Neuronal stem cell (in vitro differentiated cells): Measurements from ENCODE around the gene KRT85.

Experiments
- DNase-seq: peaks from one replicate; pipeline ENCODE4 v3.0.0-alpha.2; 2013; ENCODE audit warnings: low spot score
- H2AFZ ChIP-seq: one replicate; pipeline ENCODE4 v1.6.1; 2013; ENCODE audit warnings: mild to moderate bottlenecking, low read length, inconsistent platforms
- H2AK5ac ChIP-seq: 2 replicates; pipeline ENCODE4 v1.6.1; 2013; ENCODE audit warnings: low read depth, mild to moderate bottlenecking, inconsistent platforms, low read length, moderate library complexity, mixed read lengths
- H2BK120ac ChIP-seq: 2 replicates; pipeline ENCODE4 v1.6.1; 2013; ENCODE audit warnings: low read depth, mild to moderate bottlenecking, inconsistent platforms, low read length, moderate library complexity, mixed read lengths
- H2BK12ac ChIP-seq: one replicate; pipeline ENCODE4 v1.6.1; 2013; ENCODE audit warnings: low read length, inconsistent platforms
- H2BK15ac ChIP-seq: 2 replicates; pipeline ENCODE4 v1.6.1; 2013; ENCODE audit warnings: mild to moderate bottlenecking, low read length, inconsistent platforms, mixed read lengths
- H2BK5ac ChIP-seq: one replicate; pipeline ENCODE4 v1.6.1; 2013; ENCODE audit warnings: inconsistent platforms, mild to moderate bottlenecking, low read length, moderate library complexity
- H3K14ac ChIP-seq: one replicate; pipeline ENCODE4 v1.6.1; 2013; ENCODE audit warnings: low read length, inconsistent platforms
- H3K18ac ChIP-seq: 2 replicates; pipeline ENCODE4 v1.6.1; 2013; ENCODE audit warnings: low read length, inconsistent platforms
- H3K23ac ChIP-seq: 2 replicates; pipeline ENCODE4 v1.6.1; 2013; ENCODE audit warnings: low read depth, mild to moderate bottlenecking, mixed read lengths, low read length, inconsistent platforms; ENCODE audit not compliant: poor library complexity
- H3K27ac ChIP-seq: replicated peaks from 3 replicates; pipeline ENCODE4 v1.5.1; 2013; ENCODE audit warnings: low read length, inconsistent platforms
- H3K27me3 ChIP-seq, 3 experiments: 2 replicates each; pipeline ENCODE4 v1.6.1; 2013; ENCODE audit warnings: low read length in 3 of 3, mild to moderate bottlenecking in 2 of 3, inconsistent platforms in 1 of 3, low read depth in 1 of 3, mixed read lengths in 1 of 3, moderate library complexity in 1 of 3; ENCODE audit not compliant: control insufficient read depth in 3 of 3, insufficient read depth in 3 of 3
- H3K36me3 ChIP-seq, 2 donors: replicated peaks in 1 of 2; 2 replicates each; pipeline ENCODE4 v1.6.1; 2013; ENCODE audit warnings: low read length in 2 of 2; ENCODE audit not compliant: control insufficient read depth in 2 of 2, insufficient read depth in 2 of 2
- H3K4ac ChIP-seq: 2 replicates; pipeline ENCODE4 v1.6.1; 2013; ENCODE audit warnings: inconsistent platforms, mild to moderate bottlenecking, low read length, moderate library complexity
- H3K4me1 ChIP-seq, 2 donors: 1 replicate in 1 of 2; 2 replicates in 1 of 2; pipeline ENCODE4 v1.6.1; 2013; ENCODE audit warnings: low read length in 2 of 2, low read depth in 1 of 2; ENCODE audit not compliant: control insufficient read depth in 2 of 2, insufficient read depth in 1 of 2
- H3K4me2 ChIP-seq: one replicate; pipeline ENCODE4 v1.6.1; 2013; ENCODE audit warnings: mild to moderate bottlenecking, low read length, inconsistent platforms; ENCODE audit not compliant: insufficient read depth, poor library complexity, severe bottlenecking
- H3K4me3 ChIP-seq, 2 donors: 2 replicates each; pipeline ENCODE4 v1.5.1; 2013; ENCODE audit warnings: low read length in 2 of 2, mild to moderate bottlenecking in 2 of 2, inconsistent platforms in 1 of 2, moderate library complexity in 1 of 2
- H3K79me1 ChIP-seq: one replicate; pipeline ENCODE4 v1.6.1; 2013; ENCODE audit warnings: low read depth, mild to moderate bottlenecking, inconsistent platforms, low read length, moderate library complexity
- H3K9ac ChIP-seq: one replicate; pipeline ENCODE4 v1.6.1; 2013; ENCODE audit warnings: mild to moderate bottlenecking, low read depth, low read length, inconsistent platforms; ENCODE audit not compliant: poor library complexity
- H3K9me3 ChIP-seq, 2 donors: replicated peaks in 1 of 2; 2 replicates each; pipeline versions ENCODE3 to v1.6.1; 2013; ENCODE audit warnings: low read length in 2 of 2, mild to moderate bottlenecking in 2 of 2, inconsistent platforms in 1 of 2, low read depth in 1 of 2, mixed read lengths in 1 of 2, moderate library complexity in 1 of 2; ENCODE audit not compliant: control insufficient read depth in 2 of 2, insufficient read depth in 1 of 2
- H4K8ac ChIP-seq: one replicate; pipeline ENCODE4 v1.6.1; 2013; ENCODE audit warnings: low read depth, mild to moderate bottlenecking, inconsistent platforms, low read length, moderate library complexity
- H4K91ac ChIP-seq: one replicate; pipeline ENCODE4 v1.6.1; 2013; ENCODE audit warnings: low read length, low read depth, mild to moderate bottlenecking, inconsistent platforms; ENCODE audit not compliant: poor library complexity
- WGBS, 2 donors: extraction: QIAGEN DNeasy Blood & Tissue Kit; methylation state at CpG; one replicate each; pipeline ENCODE4 v1.1.7; 2013; ENCODE audit warnings: missing lambda C conversion rate in 2 of 2, mixed read lengths in 1 of 2; ENCODE audit not compliant: insufficient read length in 2 of 2, insufficient replicate concordance in 1 of 2; ENCODE audit errors: extremely low coverage in 2 of 2; 5-methylcytosine and 5-hydroxymethylcytosine counted together

KRT85 gene

DNA sequence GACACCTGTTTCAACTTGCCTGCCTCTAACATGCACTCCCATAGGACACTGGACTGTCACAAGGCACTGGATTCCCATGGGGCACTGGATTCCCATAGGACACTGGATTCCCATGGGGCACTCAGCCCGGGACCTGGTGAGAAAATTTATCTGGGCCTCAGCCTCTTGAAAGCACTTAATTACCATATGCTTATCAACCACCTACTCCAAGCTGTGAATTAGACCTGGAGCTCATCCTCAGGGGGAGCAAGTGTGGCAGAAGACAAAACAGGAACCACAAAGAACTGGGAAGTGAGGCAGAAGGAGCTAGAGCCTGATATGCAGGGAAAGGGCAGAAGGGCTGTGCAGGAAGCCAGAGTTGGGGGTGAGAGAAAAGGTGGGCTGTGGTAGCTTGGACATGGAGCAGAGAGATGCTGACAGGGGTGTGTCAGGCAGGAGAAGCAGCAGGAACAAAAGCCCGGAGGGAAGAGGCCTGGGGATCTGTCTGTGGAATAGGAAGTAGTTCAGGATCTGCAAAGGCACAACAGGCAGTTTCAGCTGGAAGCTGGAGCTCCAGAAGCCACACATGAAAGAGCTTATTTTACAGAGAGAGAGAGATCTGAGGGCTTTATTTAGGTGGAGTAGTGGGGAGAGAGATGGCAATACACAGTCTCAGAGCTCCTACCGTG, 35.7 kb upstream of the KRT85 start:
- H3K9me3 ChIP-seq, result peaks cover 0 to 1% of the 10 kb centered on the region in 2 donors
- no CpG with 5 or more reads among the region's 3 CpGs for WGBS, 2 donors
- H3K18ac ChIP-seq, result no peak overlapping the region
- H3K4me3 ChIP-seq, result no peak overlapping the region
- no peak overlapping the region for H3K23ac ChIP-seq
- H2AK5ac ChIP-seq, result no peak overlapping the region
- no peak overlapping the region for H2AFZ ChIP-seq
- no peak overlapping the region for H4K8ac ChIP-seq
- no peaks in the 10 kb centered on the region for H3K79me1 ChIP-seq
- H2BK120ac ChIP-seq, result no peak overlapping the region
- no peak overlapping the region for H3K4ac ChIP-seq
- H3K36me3 ChIP-seq, result no peaks in the 10 kb centered on the region
- no peak overlapping the region for H2BK12ac ChIP-seq
- DNase-seq, result no peak
- no peak overlapping the region for H3K4me2 ChIP-seq
- H3K9ac ChIP-seq, result no peak overlapping the region
- no peak overlapping the region for H3K14ac ChIP-seq
- no peak overlapping the region for H3K27ac ChIP-seq
- H3K4me1 ChIP-seq, result no peaks in the 10 kb centered on the region
- H2BK15ac ChIP-seq, result no peak overlapping the region
- H2BK5ac ChIP-seq, result no peak overlapping the region
- H3K27me3 ChIP-seq, result no peaks in the 10 kb centered on the region
- H4K91ac ChIP-seq, result no peak overlapping the region

DNA sequence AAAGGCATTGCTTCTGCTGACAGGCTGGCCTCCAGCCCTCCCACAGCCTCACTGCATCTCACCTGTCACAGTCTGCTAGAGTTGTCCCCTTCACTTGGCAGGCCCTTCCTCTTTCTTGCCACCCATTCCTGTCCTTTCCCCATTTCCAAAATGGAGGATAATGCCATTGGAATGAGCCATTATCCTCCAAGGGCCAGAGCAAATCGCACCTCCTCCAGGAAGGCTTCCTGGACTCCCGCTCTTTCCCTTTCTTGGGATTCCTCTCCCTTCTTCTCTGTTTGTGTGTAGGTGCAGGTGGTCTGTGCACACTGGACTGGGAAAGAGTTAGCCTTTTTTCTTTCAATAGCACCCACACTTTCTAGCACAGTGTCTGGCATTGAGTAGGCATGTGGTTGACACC, 35.1 kb upstream of the KRT85 start:
- no CpG with 5 or more reads among the region's 2 CpGs for WGBS, 2 donors
- no peak overlapping the region for H4K8ac ChIP-seq

DNA sequence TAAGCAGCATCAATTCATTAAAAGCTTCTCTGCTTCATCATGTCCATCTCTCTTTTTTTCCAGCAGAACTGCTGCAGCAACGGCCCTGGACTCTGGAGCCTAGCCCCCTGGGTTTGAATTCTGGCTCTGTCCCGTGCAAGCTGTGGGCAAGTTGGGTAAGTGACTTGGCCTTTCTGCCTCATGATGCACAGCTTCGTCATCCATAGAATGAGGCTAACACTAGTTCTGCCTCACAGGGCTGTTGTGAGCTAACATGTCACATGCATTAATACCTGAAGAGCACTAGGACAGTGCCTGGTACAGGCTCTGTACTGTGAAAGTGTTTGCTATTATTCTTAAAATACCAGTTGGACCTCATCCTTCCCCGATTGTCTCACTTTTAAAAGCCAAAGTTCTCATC, 34.6 kb upstream of the KRT85 start:
- Histone ChIP-seq H2BK5ac (no peak overlapping the region), H2BK12ac (no peak overlapping the region), H3K36me3 (no peaks in the 10 kb centered on the region), H2AFZ (no peak overlapping the region), H4K8ac (no peak overlapping the region), H3K14ac (no peak overlapping the region), H3K4me3 (no peak overlapping the region), H3K9ac (no peak overlapping the region), H3K4ac (no peak overlapping the region), H3K27ac (no peak overlapping the region), H3K4me1 (no peaks in the 10 kb centered on the region), H3K23ac (no peak overlapping the region), H2AK5ac (no peak overlapping the region), H4K91ac (no peak overlapping the region), H3K79me1 (no peaks in the 10 kb centered on the region), H3K4me2 (no peak overlapping the region), H2BK15ac (no peak overlapping the region), H2BK120ac (no peak overlapping the region), H3K18ac (no peak overlapping the region), H3K9me3 (no peaks in the 10 kb centered on the region), H3K27me3 (no peaks in the 10 kb centered on the region)
- WGBS, 2 donors, result no CpG with 5 or more reads among the region's 4 CpGs
- DNase-seq, result no peak

More for the DNA sequence above, 35.1 kb upstream of the KRT85 start:
- Histone ChIP-seq H3K27me3 (no peaks in the 10 kb centered on the region), H3K4me2 (no peak overlapping the region), H2AFZ (no peak overlapping the region), H2BK5ac (no peak overlapping the region), H3K4ac (no peak overlapping the region), H3K4me3 (no peak overlapping the region), H3K9me3 (no peaks in the 10 kb centered on the region), H3K14ac (no peak overlapping the region), H3K9ac (no peak overlapping the region), H2AK5ac (no peak overlapping the region), H2BK15ac (no peak overlapping the region), H3K79me1 (no peaks in the 10 kb centered on the region), H3K36me3 (no peaks in the 10 kb centered on the region), H3K23ac (no peak overlapping the region), H4K91ac (no peak overlapping the region), H2BK12ac (no peak overlapping the region), H2BK120ac (no peak overlapping the region), H3K18ac (no peak overlapping the region), H3K27ac (no peak overlapping the region), H3K4me1 (no peaks in the 10 kb centered on the region)
- no peak for DNase-seq

DNA sequence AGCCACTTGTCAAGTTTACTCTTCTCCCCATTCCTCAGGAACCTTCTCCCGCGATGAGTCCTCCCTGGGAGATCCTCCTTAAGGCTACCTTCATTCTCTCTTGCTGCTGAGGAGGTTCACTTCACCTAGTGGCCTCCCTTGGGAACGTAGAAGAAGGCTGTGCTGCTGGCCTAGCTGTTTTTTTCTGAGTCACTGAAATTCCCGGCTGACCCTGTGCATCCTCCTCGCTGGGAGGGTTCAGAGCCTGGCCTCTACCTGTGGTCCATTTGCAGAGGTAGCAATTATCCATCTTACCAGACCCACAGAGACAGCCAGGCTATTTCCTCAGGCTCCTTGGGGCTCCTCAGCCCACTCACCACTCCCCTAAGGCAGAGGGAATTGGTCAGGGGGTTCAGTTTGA, 34.2 kb upstream of the KRT85 start:
- H2BK12ac ChIP-seq, result no peak overlapping the region
- no peak overlapping the region for H3K18ac ChIP-seq
- no peaks in the 10 kb centered on the region for H3K36me3 ChIP-seq
- no peaks in the 10 kb centered on the region for H3K79me1 ChIP-seq
- no peak overlapping the region for H3K23ac ChIP-seq
- H3K9me3 ChIP-seq, result peaks cover 0 to 2% of the 10 kb centered on the region in 2 donors
- no peak overlapping the region for H3K14ac ChIP-seq
- peaks cover 0 to 2% (median 0%) of the 10 kb centered on the region in 3 experiments for H3K27me3 ChIP-seq
- H3K9ac ChIP-seq, result no peak overlapping the region
- H4K8ac ChIP-seq, result no peak overlapping the region
- no peak for DNase-seq
- no peak overlapping the region for H3K4ac ChIP-seq
- H3K4me3 ChIP-seq, result no peak overlapping the region
- H2AK5ac ChIP-seq, result no peak overlapping the region
- no peak overlapping the region for H2BK5ac ChIP-seq
- H2AFZ ChIP-seq, result no peak overlapping the region
- no peak overlapping the region for H2BK120ac ChIP-seq
- H4K91ac ChIP-seq, result no peak overlapping the region
- no peaks in the 10 kb centered on the region for H3K4me1 ChIP-seq
- WGBS, 2 donors, result no CpG with 5 or more reads among the region's 5 CpGs
- H3K4me2 ChIP-seq, result no peak overlapping the region
- no peak overlapping the region for H3K27ac ChIP-seq
- H2BK15ac ChIP-seq, result no peak overlapping the region
